Right lobe of liver (tissue), 6 donors: ENCODE measurements around the gene MYO15A. TPM values are rescaled to one million over a fixed set of nuclear protein-coding genes. Genes with fewer than 3 reads are reported as not detected.

Experiments used
- ATAC-seq, 4 donors: fragments of 200-7000 bp; cut with Tn5 transposase; one replicate each; pipeline ENCODE4 v1.9.1; 2020; ENCODE audit warnings: mild to moderate bottlenecking in 4 of 4, moderate library complexity in 4 of 4
- DNase-seq, 3 donors: peaks; one replicate each; pipeline ENCODE4 v3.0.0-alpha.2; 2020
- H3K27ac ChIP-seq, 3 donors: fragments of 200-600 bp; one replicate each; pipeline ENCODE4 v1.8.0; 2022
- H3K27me3 ChIP-seq, 2 donors: fragments of 200-600 bp; one replicate each; pipeline ENCODE4 v1.8.0; 2022
- H3K36me3 ChIP-seq, 4 donors: fragments of 200-600 bp; sonication (generic) in 1 of 4; one replicate each; pipeline versions ENCODE4 v1.5.1 to v1.8.0; 2017 to 2022; ENCODE audit warnings: control low read depth in 1 of 4
- H3K4me1 ChIP-seq, 4 donors: fragments of 200-600 bp; sonication (generic) in 1 of 4; one replicate each; pipeline versions ENCODE4 v1.5.1 to v1.8.0; 2017 to 2022; ENCODE audit warnings: control low read depth in 1 of 4
- H3K4me3 ChIP-seq, 3 donors: fragments of 200-600 bp; one replicate each; pipeline ENCODE4 v1.8.0; 2022
- H3K9me3 ChIP-seq, 4 donors: fragments of 200-600 bp; sonication (generic) in 1 of 4; one replicate each; pipeline versions ENCODE4 v1.5.1 to v1.8.0; 2017 to 2022; ENCODE audit warnings: control low read depth in 1 of 4
- POLR2A ChIP-seq: fragments of 450-650 bp; IDR thresholded peaks from one replicate; pipeline ENCODE4 v1.6.1; 2017; ENCODE audit warnings: antibody characterized with exemption, mild to moderate bottlenecking
- WGBS: methylation state at CpG from one replicate; pipeline ENCODE4 v1.1.6; 2018; ENCODE audit warnings: low coverage, low lambda C conversion rate; ENCODE audit not compliant: insufficient coverage; ENCODE audit errors: missing lambda C conversion rate; 5-methylcytosine and 5-hydroxymethylcytosine counted together
- intact Hi-C, 2 donors: fragments of 100-400 bp; cut with DNase I; formaldehyde crosslinking; loops; one replicate each; pipeline versions ENCODE4 v1.11.2 to v1.14.1; 2022
- total RNA-seq, 6 experiments: library from RNA; depleted of rRNA in 2 of 6; stranded (reverse); fragments of >200 nt in 2 of 6; fragmentation: NEBNext Ultra II Directional in 3 of 6; extraction: Animal tissue kit (Norgen Biotek cat#: 25700) in 3 of 6; gene quantifications; one replicate each; pipeline versions ENCODE4 v1.1.0 to v1.2.4, GENCODE V29; 2016 to 2023
- TF ChIP-seq, protein P1 (sequence below), 4 donors: fragments of 200-600 bp in 3 of 4; fragments of 450-650 bp in 1 of 4; IDR thresholded peaks; one replicate each; pipeline versions ENCODE4 v1.5.1 to v1.8.0; 2016 to 2022; ENCODE audit warnings: antibody characterized with exemption in 4 of 4, mild to moderate bottlenecking in 2 of 4
- donor health status: DM: no; HTN: yes; CAD: no.
- donor health status: DM: no; HTN: no; CAD: no.
- donor health status: DM: no; HTN: no; CAD: no.
- donor health status: DM: no; HTN: yes; CAD: no.
- donor health status: DM: no; HTN: yes; CAD: no.

The MYO15A gene
- total RNA-seq, 6 experiments from 2014 or later, result 0.19 to 6.2 (median 1.5) TPM

DNA sequence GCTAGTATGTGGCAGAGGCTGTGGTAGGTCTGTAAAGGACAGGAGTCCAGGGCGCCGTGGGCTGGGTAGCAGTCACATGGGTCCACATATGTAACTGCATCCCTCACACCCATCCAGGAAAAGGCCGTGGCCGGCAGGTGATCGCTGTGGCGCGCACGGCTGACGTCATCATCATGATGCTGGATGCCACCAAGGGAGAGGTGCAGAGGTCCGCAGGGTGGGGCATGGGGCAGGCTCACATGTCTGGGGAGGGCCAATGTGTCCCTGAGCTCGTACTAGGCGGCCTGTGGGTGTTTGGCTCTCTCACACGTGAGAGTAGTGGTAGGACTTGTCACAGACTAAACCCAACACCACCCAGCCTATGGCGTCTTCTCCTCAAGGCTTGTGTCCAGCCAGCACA lies 9.0 kb upstream of the MYO15A start:
- H3K9me3 ChIP-seq, result no peaks in the 10 kb centered on the region
- ATAC-seq (no peak), DNase-seq (peak in 1 of 3 donors; percentile 50)
- H3K4me1 ChIP-seq, result peaks cover 0 to 3% (median 0%) of the 10 kb centered on the region in 4 donors
- no peak overlapping the region for H3K27ac ChIP-seq
- no peaks in the 10 kb centered on the region for H3K27me3 ChIP-seq
- H3K36me3 ChIP-seq, result peaks cover 0 to 27% (median 11%) of the 10 kb centered on the region in 4 donors
- no peak overlapping the region for H3K4me3 ChIP-seq
- intact Hi-C loops, result no loop called here
- WGBS, result 80% methylated on average over 2 of the region's 14 CpGs
- no peak for TF ChIP-seq POLR2A
- TF ChIP-seq, protein P1, sequence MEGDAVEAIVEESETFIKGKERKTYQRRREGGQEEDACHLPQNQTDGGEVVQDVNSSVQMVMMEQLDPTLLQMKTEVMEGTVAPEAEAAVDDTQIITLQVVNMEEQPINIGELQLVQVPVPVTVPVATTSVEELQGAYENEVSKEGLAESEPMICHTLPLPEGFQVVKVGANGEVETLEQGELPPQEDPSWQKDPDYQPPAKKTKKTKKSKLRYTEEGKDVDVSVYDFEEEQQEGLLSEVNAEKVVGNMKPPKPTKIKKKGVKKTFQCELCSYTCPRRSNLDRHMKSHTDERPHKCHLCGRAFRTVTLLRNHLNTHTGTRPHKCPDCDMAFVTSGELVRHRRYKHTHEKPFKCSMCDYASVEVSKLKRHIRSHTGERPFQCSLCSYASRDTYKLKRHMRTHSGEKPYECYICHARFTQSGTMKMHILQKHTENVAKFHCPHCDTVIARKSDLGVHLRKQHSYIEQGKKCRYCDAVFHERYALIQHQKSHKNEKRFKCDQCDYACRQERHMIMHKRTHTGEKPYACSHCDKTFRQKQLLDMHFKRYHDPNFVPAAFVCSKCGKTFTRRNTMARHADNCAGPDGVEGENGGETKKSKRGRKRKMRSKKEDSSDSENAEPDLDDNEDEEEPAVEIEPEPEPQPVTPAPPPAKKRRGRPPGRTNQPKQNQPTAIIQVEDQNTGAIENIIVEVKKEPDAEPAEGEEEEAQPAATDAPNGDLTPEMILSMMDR (IDR thresholded peaks at IDR 0.05), result no peak

DNA sequence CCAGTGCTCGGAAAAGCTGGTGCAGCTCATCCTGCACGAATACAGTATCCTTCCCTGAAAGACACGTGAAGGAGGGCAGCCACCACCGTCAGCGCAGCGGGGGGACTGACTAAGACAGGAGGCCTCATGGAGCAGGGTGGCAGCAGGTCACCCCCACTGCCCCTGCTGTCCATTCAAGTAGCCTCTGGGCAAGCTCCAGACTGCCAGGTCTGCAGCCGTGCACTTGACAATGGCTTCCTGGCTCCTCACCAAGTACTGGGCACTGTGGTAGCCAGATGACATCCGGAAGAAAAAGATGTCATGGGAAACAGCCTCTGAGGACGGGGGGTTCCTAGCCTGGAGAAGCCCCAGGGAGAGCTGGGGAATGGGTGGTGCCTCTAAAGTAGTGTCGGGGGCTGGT lies 7.9 kb upstream of the MYO15A start:
- TF ChIP-seq POLR2A, result no peak
- TF ChIP-seq, protein P1 (IDR thresholded peaks at IDR 0.05), result no peak
- H3K4me1 ChIP-seq, result peaks cover 0 to 3% (median 0%) of the 10 kb centered on the region in 4 donors
- H3K27me3 ChIP-seq, result no peaks in the 10 kb centered on the region
- no peak overlapping the region for H3K27ac ChIP-seq
- intact Hi-C loops, result no loop called here
- 71% methylated on average over 5 of the region's 10 CpGs for WGBS
- DNase-seq, result peak in 1 of 3 donors; percentile 59
- no peak for ATAC-seq
- H3K36me3 ChIP-seq, result peaks cover 0 to 24% (median 9%) of the 10 kb centered on the region in 4 donors
- no peak overlapping the region for H3K4me3 ChIP-seq
- H3K9me3 ChIP-seq, result no peaks in the 10 kb centered on the region

DNA sequence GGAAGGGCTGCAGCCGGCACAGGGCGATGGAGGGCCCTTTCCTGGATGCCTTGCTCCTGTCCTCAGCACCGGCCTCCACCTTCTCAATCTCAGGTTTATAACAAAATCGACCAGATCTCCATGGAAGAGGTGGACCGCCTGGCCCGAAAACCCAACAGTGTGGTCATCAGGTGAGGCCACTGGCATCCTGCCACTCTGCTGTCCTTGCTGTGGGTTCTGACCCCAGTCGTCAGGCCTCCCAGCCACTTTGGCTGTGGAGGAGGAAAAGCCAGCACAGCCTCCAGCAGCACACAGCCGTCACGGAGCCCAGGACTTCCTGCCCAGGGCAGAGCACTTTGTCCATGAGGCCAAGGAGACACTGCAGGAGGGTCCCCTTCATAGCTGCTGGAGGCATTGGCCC lies 6.7 kb upstream of the MYO15A start:
- 0% methylated on average over 2 of the region's 9 CpGs for WGBS
- H3K36me3 ChIP-seq, result peaks cover 0 to 20% (median 5%) of the 10 kb centered on the region in 4 donors
- no peak overlapping the region for H3K27ac ChIP-seq
- DNase-seq, result peak in 2 of 3 donors; percentile 50 to 72
- H3K4me3 ChIP-seq, result no peak overlapping the region
- no peak for TF ChIP-seq POLR2A
- TF ChIP-seq, protein P1 (IDR thresholded peaks at IDR 0.05), result no peak
- intact Hi-C loops, result no loop called here
- peaks cover 0 to 3% (median 0%) of the 10 kb centered on the region in 4 donors for H3K4me1 ChIP-seq
- H3K9me3 ChIP-seq, result no peaks in the 10 kb centered on the region
- peak; percentile 2 to 20 (median 12) for ATAC-seq
- H3K27me3 ChIP-seq, result no peaks in the 10 kb centered on the region

DNA sequence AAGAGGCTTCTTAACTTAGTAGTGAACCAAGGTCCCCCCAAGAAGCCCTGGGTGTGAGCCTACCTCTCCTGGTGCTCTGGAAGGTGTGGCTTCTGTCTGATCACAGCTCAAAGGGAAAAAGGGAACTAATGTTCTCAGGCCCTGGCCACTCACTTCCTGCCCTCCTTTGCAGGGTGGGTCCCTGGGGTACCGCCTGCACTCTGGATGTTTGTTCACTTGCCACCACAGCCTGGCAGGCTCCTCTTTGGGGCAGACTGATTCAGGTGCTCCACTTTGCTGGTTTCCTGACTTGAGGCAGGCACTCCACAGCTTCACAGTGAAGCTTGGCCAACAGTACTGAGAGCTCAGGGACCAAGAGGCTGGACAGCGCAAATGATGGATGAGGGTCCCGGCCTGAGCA lies 5.9 kb upstream of the MYO15A start:
- Histone ChIP-seq H3K27ac (no peak overlapping the region), H3K27me3 (no peaks in the 10 kb centered on the region), H3K4me1 (peaks cover 0 to 3% (median 0%) of the 10 kb centered on the region in 4 donors), H3K36me3 (peaks cover 0 to 27% (median 7%) of the 10 kb centered on the region in 4 donors), H3K9me3 (no peaks in the 10 kb centered on the region), H3K4me3 (no peak overlapping the region)
- ATAC-seq, result no peak
- no peak for TF ChIP-seq POLR2A
- TF ChIP-seq, protein P1 (IDR thresholded peaks at IDR 0.05), result no peak
- intact Hi-C loops, result no loop called here
- no peak for DNase-seq
- WGBS, result no CpG with 5 or more reads among the region's 3 CpGs
